Inferior parietal cortex (tissue), 1 donor: ENCODE measurements around the gene FAM217A.

ENCODE experiments used
- DNase-seq: peaks from one replicate; pipeline ENCODE4 v3.0.0-alpha.2; 2016; ENCODE audit errors: extremely low spot score

FAM217A gene

GRCh38 chr6:4021854-4022695 lies 56.9 kb downstream of the FAM217A start:
- DNase-seq, result no peak

- peak; percentile 98 for DNase-seq
Observed at GRCh38 chr6:4021133-4021853, 57.6 kb downstream of the FAM217A start.

GRCh38 chr6:4020822-4021132 lies 58.2 kb downstream of the FAM217A start:
- DNase-seq, result no peak

- no peak for DNase-seq
Observed at GRCh38 chr6:4018924-4019236, 60.1 kb downstream of the FAM217A start.
